GM19463 (cell line): Measurements from ENCODE around the gene HS3ST1.
"Not testable (repeated sequence)": the region's sequence is repeated elsewhere in the genome, so short reads cannot be mapped to it uniquely, and the experiment has no call there.

ENCODE experiments used
- ATAC-seq: cut with Tn5 transposase; IDR thresholded peaks from one replicate; pipeline ENCODE4 v1.9.1; 2021; ENCODE audit warnings: mild to moderate bottlenecking, moderate library complexity; ENCODE audit not compliant: unreplicated experiment

Gene HS3ST1

DNA sequence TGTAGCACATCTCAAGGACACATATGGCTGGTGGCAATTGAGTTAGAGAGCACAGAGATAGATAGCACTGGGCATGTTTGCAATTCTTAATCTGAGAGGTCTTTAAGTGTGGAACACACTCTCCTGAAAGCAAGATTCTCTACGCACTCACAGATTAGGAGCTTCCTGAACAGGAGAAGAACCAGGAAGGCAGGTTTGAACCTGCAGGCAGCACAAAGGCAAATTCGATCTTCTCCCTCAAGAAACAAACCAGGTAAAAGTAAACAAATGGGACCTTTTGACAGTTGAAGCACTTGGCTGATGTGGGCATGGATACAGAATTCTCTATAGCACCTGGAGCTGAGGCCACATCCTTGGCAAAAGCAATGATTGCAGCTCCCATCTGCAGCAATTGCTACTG, 24.3 kb downstream of the HS3ST1 start:
- ATAC-seq: no peak

DNA sequence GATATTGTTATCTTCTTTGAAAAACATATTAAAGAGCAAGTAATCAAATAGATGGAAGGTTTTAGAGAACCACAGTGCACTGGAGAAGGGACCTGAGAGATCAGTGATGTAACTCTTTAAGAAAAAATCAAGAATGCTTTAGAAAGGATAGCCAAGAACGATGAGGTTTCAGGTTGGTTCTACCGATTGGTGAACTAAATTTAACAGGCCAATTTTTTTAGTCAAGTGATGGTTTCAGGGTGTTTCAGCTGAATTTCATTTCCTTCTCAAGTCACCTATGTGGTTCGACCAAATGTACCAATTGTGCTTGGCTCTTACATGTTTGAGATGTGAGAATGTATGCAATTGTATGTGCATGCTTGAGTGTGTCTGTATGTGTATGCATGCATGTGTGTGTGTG, 26.5 kb downstream of the HS3ST1 start:
- ATAC-seq: peak; percentile 36

DNA sequence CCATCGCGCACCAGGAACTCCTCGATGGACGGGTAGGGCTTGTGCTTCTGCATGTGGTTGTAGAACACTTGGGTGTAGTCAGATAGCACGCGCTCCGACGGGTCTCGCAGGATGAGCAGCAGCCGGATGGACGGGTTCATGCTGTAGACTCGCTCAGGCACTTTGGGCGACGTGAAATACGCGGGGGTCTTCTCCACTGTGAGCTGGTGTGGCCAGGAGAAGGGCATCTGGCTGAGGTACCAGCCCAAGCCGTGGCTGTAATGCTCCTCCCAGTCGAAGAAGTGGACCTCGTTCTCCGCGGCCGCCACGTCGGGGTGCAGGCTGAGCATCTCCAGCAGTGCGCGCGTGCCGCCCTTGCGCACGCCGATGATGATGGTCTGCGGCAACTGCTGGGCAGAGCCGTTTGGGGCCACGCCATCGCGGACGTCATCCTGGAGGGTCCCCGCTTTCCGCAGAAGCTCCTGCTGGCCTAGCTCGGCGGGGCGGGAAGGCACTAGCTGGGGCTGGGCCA, 29.2 kb downstream of the HS3ST1 start:
- ATAC-seq: no peak

DNA sequence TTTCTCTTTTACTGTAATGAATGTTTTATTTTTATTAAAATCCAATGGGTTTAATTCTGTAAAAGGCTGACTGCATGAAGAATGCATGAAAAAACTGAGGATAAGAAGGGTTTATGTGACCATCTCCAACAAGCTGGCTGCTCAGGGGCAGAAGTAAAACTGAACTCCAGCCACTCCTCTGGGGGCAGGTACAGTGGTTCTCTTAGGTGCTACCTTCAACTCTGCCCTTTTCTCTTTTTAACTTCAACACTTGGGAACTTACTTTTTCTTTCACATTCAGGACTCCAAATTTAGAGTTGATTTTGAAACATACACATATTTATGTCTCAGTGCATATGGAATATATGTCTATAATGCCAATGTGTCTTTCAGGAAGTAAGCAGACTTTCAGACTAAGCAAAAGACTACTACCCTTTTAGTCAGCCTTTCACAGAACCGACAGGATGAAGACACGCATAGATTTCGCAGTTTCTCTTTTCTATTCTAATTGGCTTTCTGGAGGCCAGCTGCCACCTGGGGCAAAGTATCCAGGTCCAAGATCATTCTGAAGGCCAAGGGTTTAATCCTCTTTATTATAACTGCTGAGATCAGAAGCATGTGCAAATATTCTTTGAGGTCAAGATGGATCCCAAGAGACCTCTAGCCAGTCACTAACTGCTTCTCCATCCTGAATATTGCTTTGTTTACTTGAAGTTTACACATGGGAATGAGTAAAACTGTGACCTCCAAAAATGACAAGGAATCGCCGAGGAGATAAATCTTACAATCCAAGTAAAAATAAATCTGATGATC, 30.7 kb downstream of the HS3ST1 start:
- peak; percentile 63 for ATAC-seq

DNA sequence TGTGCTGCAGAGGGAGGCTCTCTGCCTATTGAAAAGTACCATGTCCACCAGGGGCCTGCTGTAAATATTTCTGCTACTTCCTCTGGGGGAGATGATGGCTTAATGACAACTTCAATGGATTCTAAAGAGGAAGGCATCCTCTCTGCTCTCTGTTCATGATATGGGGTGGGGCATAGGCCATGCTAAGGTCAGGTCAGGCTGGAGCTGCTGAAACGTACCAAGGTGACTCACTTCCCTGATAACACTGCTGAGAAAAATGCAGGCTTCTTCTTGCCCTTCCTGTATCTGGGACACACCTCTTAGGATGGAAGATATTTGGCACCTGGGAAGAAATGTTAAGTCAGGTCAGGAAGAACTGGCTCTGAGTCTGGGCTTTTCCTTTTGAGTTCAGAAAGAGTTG, 31.5 kb downstream of the HS3ST1 start:
- no peak for ATAC-seq

DNA sequence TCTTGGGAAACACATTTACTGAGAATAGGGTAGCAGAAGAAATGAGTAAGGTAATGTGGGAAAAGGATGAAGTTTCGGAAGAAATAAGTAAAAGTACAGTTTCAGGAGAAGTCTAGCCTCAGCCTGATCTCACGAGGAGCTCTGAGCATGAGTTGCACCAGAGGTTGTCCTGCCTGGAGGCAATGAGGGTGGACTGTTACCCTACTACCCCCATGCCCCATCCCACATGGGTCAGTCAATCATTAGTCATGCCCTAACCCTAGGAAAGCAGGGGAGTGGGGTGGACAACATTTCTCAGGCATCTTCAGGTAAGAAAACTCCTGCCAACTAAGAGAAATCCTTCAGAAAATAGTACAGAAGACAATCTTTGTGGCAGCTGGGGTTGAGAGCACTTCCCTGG, 35.1 kb downstream of the HS3ST1 start:
- no peak for ATAC-seq

DNA sequence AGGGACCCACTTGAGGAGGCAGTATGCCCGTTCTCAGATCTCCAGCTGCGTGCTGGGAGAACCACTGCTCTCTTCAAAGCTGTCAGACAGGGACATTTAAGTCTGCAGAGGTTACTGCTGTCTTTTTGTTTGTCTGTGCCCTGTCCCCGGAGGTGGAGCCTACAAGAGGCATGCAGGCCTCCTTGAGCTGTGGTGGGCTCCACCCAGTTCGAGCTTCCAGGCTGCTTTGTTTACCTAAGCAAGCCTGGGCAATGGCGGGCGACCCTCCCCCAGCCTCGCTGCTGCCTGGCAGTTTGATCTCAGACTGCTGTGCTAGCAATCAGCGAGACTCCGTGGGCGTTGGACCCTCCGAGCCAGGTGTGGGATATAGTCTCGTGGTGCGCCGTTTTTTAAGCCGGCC, 44.6 kb downstream of the HS3ST1 start:
- ATAC-seq: not testable (repeated sequence)

DNA sequence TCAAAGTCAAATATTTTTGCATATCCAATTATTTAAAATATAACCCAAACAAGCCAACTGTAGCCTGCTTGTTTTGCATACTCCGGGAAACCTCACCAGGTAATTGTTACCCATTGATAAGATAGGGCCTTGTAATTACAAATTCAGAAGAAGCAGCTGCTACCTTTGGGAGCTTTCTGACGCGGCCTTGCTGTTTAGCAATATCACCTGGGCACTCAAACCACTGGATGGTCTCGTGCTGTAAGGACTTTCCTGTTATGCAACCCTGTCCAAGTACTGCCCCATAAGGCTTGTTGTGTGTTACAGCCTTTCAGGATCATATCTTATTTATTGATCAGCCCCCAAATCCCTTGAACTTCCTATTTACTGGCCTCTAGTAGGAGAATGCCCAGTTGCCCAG, 52.1 kb downstream of the HS3ST1 start:
- ATAC-seq: no peak

DNA sequence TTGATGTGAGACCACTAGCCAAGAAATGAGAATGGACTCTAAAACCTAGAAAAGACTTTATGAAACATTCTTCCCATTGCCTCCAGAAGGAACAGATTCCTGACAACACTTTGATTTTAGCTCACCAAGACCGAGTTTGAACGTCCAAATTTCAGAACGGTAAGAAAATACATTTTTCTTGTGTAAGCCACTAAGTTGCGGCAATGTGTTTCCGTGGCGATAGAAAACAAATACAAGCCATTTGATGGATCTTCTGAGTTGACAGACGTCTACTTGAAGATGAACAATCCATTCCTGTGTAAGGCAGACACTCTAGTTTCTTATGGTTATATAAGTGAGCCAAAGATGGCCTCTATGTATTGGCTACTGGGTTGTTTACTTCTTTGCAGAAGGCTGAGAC, 52.5 kb downstream of the HS3ST1 start:
- ATAC-seq: no peak

DNA sequence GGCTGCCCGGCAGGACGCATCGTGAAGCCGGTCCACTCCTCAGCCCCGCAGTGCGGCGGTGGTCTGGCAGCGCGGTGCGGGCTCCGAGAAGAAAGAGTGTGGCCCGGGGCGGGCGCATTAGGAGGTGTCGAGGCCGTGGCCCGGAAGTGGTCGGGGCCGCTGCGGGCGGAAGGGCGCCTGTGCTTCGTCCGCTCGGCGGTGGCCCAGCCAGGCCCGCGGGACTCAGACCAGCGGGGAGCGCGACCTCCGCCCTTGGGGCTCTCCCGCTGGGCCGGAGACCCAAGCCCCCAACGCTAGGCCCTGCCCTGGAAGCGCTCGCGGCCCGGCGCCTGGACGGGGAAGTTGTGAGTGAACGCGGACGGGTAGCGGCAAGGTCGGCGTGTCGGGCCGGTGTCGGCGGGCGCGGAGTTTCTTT, 60.0 kb downstream of the HS3ST1 start:
- ATAC-seq: no peak

DNA sequence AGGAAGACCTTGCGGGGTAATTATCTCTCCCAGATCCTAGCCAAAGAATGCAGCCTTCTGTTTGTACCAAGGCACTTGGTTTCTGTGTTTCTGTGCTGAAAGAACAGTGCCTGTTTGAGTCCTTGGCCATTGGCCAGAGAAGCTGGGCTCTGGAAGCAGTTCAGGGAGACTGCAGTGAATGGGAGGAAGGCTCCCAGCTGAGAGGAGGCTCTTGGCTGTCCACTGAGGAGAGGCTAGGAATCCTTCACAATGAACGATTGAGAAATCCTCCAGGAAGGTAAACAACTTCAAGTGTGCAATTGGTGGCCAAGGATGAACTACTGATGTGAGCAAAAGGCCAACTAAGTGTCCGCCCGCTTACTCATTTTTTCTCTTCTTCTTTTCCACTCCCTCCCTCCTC, 61.3 kb downstream of the HS3ST1 start:
- no peak for ATAC-seq

DNA sequence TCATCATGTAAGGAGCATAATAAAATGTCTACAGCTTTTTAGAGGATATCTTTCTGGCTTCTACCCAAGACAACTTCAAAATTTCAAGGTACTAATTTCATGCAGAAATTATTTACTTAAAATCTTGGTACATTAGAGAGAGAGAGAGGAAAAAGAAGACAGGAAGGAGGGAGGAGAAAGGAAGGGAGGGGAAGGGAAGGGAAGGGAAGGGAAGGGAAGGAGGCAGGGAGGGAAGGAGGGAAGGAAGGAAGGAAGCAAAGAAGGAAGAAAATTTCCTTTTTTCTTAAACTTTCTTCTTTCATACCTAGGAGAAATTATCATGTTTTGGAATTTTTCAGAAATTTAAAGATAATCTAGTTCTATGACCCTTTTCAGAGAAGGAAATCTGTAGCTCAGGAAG, 61.8 kb downstream of the HS3ST1 start:
- ATAC-seq: no peak

DNA sequence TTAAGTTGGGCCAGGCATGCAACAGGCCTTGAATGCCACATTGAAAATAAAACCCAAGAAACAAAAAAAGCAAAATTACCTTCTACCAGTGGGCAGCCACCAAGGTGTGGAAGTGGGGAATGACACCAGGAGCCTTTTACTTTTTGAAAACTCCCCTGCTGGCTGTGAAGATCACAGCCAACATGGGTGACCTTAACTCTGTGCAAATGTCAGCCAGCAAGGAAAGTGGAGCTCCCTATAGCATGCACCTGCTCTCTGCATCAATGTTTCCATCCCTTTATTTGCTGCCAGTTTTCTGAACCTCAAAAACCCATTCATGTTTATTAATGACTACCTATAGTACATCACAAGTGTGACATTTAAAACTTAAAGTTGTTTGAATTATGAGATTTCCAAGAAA, 63.7 kb downstream of the HS3ST1 start:
- ATAC-seq: no peak

DNA sequence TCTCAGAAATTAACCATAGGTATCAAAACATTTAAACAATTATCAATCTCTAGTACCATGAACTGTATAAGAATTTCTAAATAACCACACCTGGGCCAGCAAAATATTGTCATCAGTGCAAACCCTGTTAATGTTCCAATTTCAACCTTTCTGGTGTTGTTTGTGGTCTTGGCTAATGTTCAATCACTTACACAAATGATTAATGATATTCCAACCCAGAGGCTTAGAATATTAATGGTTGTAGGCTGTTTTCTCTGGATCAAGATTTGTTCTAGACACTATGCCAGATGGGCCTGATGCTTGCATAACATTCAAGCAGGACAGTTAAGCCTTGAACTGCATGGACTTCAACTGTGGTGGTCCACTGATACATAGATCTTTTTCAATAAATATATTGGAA, 69.1 kb downstream of the HS3ST1 start:
- no peak for ATAC-seq

DNA sequence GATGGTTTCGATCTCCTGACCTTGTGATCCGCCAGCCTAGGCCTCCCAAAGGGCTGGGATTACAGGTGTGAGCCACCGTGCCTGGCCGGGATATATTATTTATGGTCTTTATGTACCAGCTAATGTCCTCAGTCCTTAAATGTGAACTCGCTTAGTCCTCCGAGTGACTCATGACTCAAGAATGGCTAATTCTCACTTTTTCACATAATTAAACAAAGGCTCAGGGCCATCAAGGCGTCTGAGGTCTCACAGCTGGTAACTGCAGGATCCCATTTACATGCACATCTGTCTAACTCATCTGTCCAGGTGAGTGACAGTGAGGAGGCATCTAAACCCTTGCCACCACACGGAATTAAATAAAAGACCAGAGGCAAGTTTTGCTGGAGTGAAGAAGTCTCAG, 73.5 kb downstream of the HS3ST1 start:
- ATAC-seq: no peak

DNA sequence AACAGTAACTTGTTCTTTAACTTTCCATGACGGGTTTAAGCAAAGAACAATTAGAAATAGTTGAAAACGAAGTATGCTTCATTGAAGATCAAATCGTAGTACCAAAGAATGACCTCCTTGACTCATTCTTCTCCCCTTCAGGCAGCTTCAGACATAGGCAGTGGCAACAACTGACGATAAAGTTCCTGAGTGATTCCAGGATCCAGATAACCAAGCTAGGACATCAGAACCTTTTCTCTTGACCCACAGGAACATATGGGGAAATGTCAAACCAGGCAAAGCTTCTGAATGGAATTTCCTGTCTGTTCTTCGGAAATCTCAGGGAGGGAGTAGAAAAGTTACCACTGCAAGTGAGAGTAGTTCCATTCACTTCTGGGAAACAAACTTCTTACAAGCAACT, 74.2 kb downstream of the HS3ST1 start:
- no peak for ATAC-seq

DNA sequence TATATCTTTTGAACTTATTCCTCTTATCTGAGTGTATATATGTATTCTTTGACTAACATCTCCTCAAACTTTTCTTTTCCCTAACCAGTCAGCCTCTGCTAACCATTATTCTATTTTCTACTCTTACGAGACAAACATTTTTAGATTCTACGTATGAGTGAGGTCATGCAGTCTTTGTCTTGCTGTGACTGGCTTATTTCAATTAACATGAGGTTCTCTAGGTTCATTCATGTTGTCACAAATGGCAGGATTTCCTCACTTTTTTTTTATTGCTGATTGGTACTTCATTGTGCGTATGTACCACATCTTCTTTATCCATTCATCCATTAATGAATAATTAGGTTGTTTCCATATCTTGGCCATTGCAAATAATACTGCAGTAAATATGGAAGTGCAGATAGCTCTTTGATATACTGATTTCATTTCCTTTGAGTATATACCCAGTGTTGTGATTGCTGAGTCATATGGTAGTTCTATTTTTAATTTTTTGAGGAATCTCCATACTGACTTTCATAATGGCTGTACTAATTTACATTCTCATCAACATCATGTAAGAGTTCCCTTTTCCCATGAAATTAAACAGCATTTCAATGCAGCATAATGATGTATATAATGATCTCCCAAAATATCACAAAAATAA, 80.1 kb downstream of the HS3ST1 start:
- ATAC-seq: no peak

DNA sequence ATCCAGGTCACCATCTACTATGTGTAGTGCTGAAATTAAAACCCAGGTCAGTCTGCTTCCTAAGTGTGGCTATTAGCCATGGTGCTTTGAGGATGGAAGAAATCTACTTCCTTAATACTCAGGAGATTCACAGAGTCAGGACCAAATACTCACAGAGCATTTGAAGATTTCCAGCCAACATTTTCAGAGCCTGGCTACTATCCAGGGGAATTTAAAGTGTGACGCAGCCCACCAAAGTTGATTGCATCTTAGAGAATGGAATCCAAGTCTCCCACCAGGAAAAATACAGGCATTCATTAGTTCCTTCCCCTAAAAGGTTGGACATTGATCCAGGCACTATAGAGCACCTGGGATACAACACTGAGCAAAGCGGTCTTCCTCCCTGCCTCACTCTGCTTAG, 83.8 kb downstream of the HS3ST1 start:
- ATAC-seq: no peak

DNA sequence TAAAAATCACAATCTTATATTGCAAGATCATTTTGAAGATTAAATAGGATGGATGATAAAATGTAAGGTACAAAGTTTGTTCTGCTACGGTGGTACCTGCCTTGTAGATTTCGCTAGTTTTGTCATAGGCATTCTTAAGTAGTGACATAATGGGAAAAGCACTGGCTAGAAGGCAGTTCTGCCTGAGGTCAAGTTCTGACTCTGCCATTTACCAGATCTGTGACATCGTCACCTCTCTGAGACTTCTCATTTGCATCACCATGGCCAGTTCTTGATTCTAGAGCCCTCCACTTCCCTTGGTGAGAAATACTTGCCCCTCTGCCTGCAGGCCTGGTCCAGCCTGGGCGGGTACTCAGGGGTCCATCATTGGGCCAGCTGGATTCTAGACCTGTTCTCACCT, 85.2 kb downstream of the HS3ST1 start:
- no peak for ATAC-seq
